ENCODE data around the gene TRERF1. TPM values are rescaled to one million over a fixed set of nuclear protein-coding genes. Genes with fewer than 3 reads are reported as not detected.
A peak's percentile ranks its signal among the peaks of the same experiment; 100 is the strongest.

The TRERF1 gene
- total and polyA plus RNA-seq, 2 experiments from 2014 or later = 3.2 to 5.1 TPM

- WGBS (ENCODE audit: low lambda C conversion rate, missing lambda C conversion rate) = 94% methylated on average over 3 of the region's 3 CpGs
- TF ChIP-seq, protein P1, sequence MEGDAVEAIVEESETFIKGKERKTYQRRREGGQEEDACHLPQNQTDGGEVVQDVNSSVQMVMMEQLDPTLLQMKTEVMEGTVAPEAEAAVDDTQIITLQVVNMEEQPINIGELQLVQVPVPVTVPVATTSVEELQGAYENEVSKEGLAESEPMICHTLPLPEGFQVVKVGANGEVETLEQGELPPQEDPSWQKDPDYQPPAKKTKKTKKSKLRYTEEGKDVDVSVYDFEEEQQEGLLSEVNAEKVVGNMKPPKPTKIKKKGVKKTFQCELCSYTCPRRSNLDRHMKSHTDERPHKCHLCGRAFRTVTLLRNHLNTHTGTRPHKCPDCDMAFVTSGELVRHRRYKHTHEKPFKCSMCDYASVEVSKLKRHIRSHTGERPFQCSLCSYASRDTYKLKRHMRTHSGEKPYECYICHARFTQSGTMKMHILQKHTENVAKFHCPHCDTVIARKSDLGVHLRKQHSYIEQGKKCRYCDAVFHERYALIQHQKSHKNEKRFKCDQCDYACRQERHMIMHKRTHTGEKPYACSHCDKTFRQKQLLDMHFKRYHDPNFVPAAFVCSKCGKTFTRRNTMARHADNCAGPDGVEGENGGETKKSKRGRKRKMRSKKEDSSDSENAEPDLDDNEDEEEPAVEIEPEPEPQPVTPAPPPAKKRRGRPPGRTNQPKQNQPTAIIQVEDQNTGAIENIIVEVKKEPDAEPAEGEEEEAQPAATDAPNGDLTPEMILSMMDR (IDR thresholded peaks at IDR 0.05; ENCODE audit: poor library complexity) = no peak
- TF ChIP-seq EZH2 (IDR thresholded peaks at IDR 0.05; ENCODE audit: borderline replicate concordance) = no peak
- no peak for TF ChIP-seq EZH2phosphoT487 (IDR thresholded peaks at IDR 0.05; ENCODE audit: low read depth, severe bottlenecking, unreplicated experiment)
- peaks cover 69% of the 10 kb centered on the region for H3K79me2 ChIP-seq
These were observed 31.0 kb downstream of the TRERF1 start for GRCh38 chr6:42420741-42421140.

DNA sequence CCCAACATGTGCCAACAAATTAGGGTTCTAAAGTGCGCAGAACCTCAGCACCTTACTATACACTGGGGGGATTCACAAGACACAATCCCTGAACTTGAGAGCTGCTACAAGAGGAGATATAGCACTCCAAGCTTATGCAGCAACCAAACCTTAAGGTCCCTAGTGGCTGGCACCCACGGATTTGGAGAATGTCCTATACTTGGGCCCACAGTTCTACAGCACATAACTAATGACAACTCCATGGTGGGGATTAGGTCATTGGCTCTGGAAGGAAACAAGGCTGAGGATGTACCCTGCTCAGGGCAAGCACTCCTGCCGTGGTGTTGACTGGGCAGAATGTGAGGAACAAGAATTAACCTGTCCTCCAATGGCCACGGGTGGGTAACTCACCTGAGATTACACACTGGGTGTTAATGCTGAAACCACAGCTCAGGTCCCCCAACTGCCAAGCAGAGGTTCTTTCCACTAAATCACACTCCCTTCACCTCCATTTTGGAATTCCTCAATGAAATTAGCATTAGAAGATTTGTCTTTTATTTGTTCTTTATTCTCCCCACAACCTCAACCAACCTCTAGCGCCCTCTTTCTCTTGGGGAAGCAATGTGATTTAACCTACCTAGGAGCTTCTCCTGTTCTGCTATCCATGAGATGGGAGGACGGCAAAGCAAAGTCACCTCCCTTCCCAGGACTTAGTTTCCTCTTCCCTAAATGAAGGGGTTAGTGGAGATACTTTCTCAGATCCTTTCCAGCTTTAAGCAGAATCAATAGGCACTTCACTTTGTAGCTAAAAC is 32.0 kb downstream of the TRERF1 start:
- Histone ChIP-seq H3K9me3 (ENCODE audit: low read depth) (no peaks in the 10 kb centered on the region), H3K4me1 (ENCODE audit: insufficient read depth) (no peaks in the 10 kb centered on the region), H2AFZ (no peak overlapping the region), H3K9me2 (replicated peaks; ENCODE audit: insufficient read depth) (no peaks in the 10 kb centered on the region), H3K4me3 (no peak overlapping the region), H3K36me3 (replicated peaks; ENCODE audit: insufficient read depth, low read depth) (no peaks in the 10 kb centered on the region), H4K20me1 (ENCODE audit: insufficient read depth, poor library complexity, severe bottlenecking) (peaks cover 7% of the 10 kb centered on the region), H3K27me3 (no peaks in the 10 kb centered on the region), H3K27ac (peak overlapping the region; percentile 12), H3K79me2 (peaks cover 72% of the 10 kb centered on the region), H3K4me2 (no peak overlapping the region)
- WGBS (ENCODE audit: low lambda C conversion rate, missing lambda C conversion rate) = 87% methylated on average over 6 of the region's 6 CpGs
- no peak for TF ChIP-seq EZH2 (IDR thresholded peaks at IDR 0.05; ENCODE audit: borderline replicate concordance)
- no peak for TF ChIP-seq EZH2phosphoT487 (IDR thresholded peaks at IDR 0.05; ENCODE audit: low read depth, severe bottlenecking, unreplicated experiment)
- TF ChIP-seq, protein P1 (IDR thresholded peaks at IDR 0.05; ENCODE audit: poor library complexity) = no peak
- no peak for DNase-seq (ENCODE audit: low spot score)

More at GRCh38 chr6:42420741-42421140, 31.0 kb downstream of the TRERF1 start:
- H3K27me3 ChIP-seq = no peaks in the 10 kb centered on the region
- no peak overlapping the region for H3K4me3 ChIP-seq
- DNase-seq (ENCODE audit: low spot score) = no peak
- no peaks in the 10 kb centered on the region for H3K4me1 ChIP-seq (ENCODE audit: insufficient read depth)
- H3K9me3 ChIP-seq (ENCODE audit: low read depth) = no peaks in the 10 kb centered on the region
- H3K27ac ChIP-seq = no peak overlapping the region
- no peaks in the 10 kb centered on the region for H3K36me3 ChIP-seq (replicated peaks; ENCODE audit: insufficient read depth, low read depth)
- no peak overlapping the region for H3K4me2 ChIP-seq
- peaks cover 7% of the 10 kb centered on the region for H4K20me1 ChIP-seq (ENCODE audit: insufficient read depth, poor library complexity, severe bottlenecking)
- H2AFZ ChIP-seq = no peak overlapping the region
- no peaks in the 10 kb centered on the region for H3K9me2 ChIP-seq (replicated peaks; ENCODE audit: insufficient read depth)

DNA sequence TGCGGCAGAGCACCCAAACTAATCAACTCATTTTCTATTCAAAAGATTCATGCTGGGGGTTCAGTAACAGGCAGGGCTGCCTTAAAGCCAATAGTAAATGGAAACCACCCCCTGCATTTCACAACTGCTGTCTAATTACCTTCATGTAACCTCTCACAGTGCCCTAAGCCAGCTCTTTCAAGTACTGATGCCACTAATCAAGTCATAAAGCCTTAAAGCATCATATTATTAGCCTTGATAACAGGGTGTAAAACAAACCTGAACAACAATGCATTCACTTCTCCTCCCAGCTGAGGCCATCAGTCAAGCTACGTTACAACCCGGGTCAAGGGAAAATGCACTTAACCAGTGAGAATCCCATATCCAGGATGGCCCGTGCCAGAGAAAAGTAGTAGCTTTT is 33.0 kb downstream of the TRERF1 start:
- H3K4me2 ChIP-seq = no peak overlapping the region
- H3K4me3 ChIP-seq = no peak overlapping the region
- no peaks in the 10 kb centered on the region for H3K36me3 ChIP-seq (replicated peaks; ENCODE audit: insufficient read depth, low read depth)
- H3K27ac ChIP-seq = peak overlapping the region; percentile 66
- no peaks in the 10 kb centered on the region for H3K27me3 ChIP-seq
- H4K20me1 ChIP-seq (ENCODE audit: insufficient read depth, poor library complexity, severe bottlenecking) = peaks cover 7% of the 10 kb centered on the region
- no peak overlapping the region for H2AFZ ChIP-seq
- peak; percentile 44 for DNase-seq (ENCODE audit: low spot score)
- no peaks in the 10 kb centered on the region for H3K9me2 ChIP-seq (replicated peaks; ENCODE audit: insufficient read depth)
- peaks cover 67% of the 10 kb centered on the region for H3K79me2 ChIP-seq
- WGBS (ENCODE audit: low lambda C conversion rate, missing lambda C conversion rate) = 41% methylated on average over 4 of the region's 4 CpGs
- H3K4me1 ChIP-seq (ENCODE audit: insufficient read depth) = no peaks in the 10 kb centered on the region
- H3K9me3 ChIP-seq (ENCODE audit: low read depth) = no peaks in the 10 kb centered on the region
- TF ChIP-seq, protein P1 (IDR thresholded peaks at IDR 0.05; ENCODE audit: poor library complexity) = no peak
- no peak for TF ChIP-seq EZH2phosphoT487 (IDR thresholded peaks at IDR 0.05; ENCODE audit: low read depth, severe bottlenecking, unreplicated experiment)
